A673 (cell line): ENCODE data around the gene EIF4ENIF1. TPM values are rescaled to one million over a fixed set of nuclear protein-coding genes. Genes with fewer than 3 reads are reported as not detected.
A peak's percentile ranks its signal among the peaks of the same experiment; 100 is the strongest.
"Not testable (repeated sequence)": the region's sequence is repeated elsewhere in the genome, so short reads cannot be mapped to it uniquely, and the experiment has no call there.

Experiments
- BruUV-seq: library from RNA; stranded (reverse); fragments of 400-500 nt; replicated peaks from 2 replicates; lab custom pipeline; 2021; lab: Mats Ljungman, UMichigan
- CTCF ChIA-PET: fragments of 300-600 bp; sonication (Branson Sonifier 250); formaldehyde crosslinking; loops from one replicate; lab custom pipeline; 2022; ENCODE audit warnings: antibody characterized with exemption; lab: Charles Lee
- POLR2A ChIA-PET: fragments of 300-600 bp; sonication (Branson Sonifier 250); formaldehyde crosslinking; loops from one replicate; lab custom pipeline; 2022; ENCODE audit warnings: antibody characterized with exemption; ENCODE audit not compliant: low non-redundant PET; lab: Charles Lee
- DNase-seq: peaks from one replicate; pipeline ENCODE4 v3.0.0-alpha.2; 2015; ENCODE audit warnings: low spot score
- H3K27ac ChIP-seq: fragments of 200-600 bp; sonication (generic); 2 replicates; pipeline ENCODE4 v1.5.1; 2016; ENCODE audit warnings: mixed run types, low read depth, mild to moderate bottlenecking, mixed read lengths, antibody characterized with exemption, low read length; ENCODE audit not compliant: poor library complexity, severe bottlenecking
- H3K27me3 ChIP-seq: fragments of 200-600 bp; sonication (generic); replicated peaks from 2 replicates; pipeline ENCODE4 v1.6.1; 2017; ENCODE audit warnings: mixed run types, low read depth, mild to moderate bottlenecking, mixed read lengths, antibody characterized with exemption, low read length; ENCODE audit not compliant: insufficient read depth, poor library complexity
- H3K36me3 ChIP-seq: fragments of 200-600 bp; sonication (generic); 2 replicates; pipeline ENCODE4 v1.6.1; 2016; ENCODE audit warnings: mixed run types, mild to moderate bottlenecking, mixed read lengths, antibody characterized with exemption, low read length; ENCODE audit not compliant: insufficient read depth, poor library complexity, severe bottlenecking
- H3K4me1 ChIP-seq: fragments of 200-600 bp; sonication (generic); 2 replicates; pipeline ENCODE4 v1.6.1; 2017; ENCODE audit warnings: mixed run types, mild to moderate bottlenecking, mixed read lengths, antibody characterized with exemption, low read length; ENCODE audit not compliant: insufficient read depth, poor library complexity, severe bottlenecking
- H3K4me3 ChIP-seq: fragments of 200-600 bp; sonication (generic); 2 replicates; pipeline ENCODE4 v1.5.1; 2016; ENCODE audit warnings: low read depth, mixed run types, mild to moderate bottlenecking, mixed read lengths, low read length; ENCODE audit not compliant: poor library complexity, severe bottlenecking
- H3K9me3 ChIP-seq: fragments of 200-600 bp; sonication (generic); 2 replicates; pipeline ENCODE4 v1.6.1; 2016; ENCODE audit warnings: mixed run types, low read depth, mild to moderate bottlenecking, mixed read lengths, antibody characterized with exemption, low read length; ENCODE audit not compliant: poor library complexity, severe bottlenecking
- EZH2 ChIP-seq: fragments of 200-600 bp; sonication (generic); IDR thresholded peaks from 2 replicates; pipeline ENCODE4 v1.6.1; 2017; ENCODE audit warnings: borderline replicate concordance, low read depth, mild to moderate bottlenecking, mixed read lengths, antibody characterized with exemption, low read length; ENCODE audit not compliant: poor library complexity, severe bottlenecking
- intact Hi-C: fragments of 100-400 bp; cut with micrococcal nuclease; formaldehyde crosslinking; loops from one replicate; pipeline ENCODE4 v1.10.0; 2022; ENCODE audit not compliant: unreplicated experiment
- total RNA-seq: library from RNA; stranded (reverse); gene quantifications from 2 replicates; pipeline ENCODE4 v1.2.3, GENCODE V29; 2021
- TF ChIP-seq, protein P1 (sequence below): fragments of 300-800, 200-600 bp; sonication (generic); conservative IDR thresholded peaks from 2 replicates; pipeline ENCODE4 v1.5.1; 2017; ENCODE audit warnings: low read depth, mild to moderate bottlenecking, antibody characterized with exemption, low read length, moderate library complexity, mixed read lengths

Gene EIF4ENIF1
- total RNA-seq, 1 experiment from 2014 or later, result 47.7 TPM

DNA sequence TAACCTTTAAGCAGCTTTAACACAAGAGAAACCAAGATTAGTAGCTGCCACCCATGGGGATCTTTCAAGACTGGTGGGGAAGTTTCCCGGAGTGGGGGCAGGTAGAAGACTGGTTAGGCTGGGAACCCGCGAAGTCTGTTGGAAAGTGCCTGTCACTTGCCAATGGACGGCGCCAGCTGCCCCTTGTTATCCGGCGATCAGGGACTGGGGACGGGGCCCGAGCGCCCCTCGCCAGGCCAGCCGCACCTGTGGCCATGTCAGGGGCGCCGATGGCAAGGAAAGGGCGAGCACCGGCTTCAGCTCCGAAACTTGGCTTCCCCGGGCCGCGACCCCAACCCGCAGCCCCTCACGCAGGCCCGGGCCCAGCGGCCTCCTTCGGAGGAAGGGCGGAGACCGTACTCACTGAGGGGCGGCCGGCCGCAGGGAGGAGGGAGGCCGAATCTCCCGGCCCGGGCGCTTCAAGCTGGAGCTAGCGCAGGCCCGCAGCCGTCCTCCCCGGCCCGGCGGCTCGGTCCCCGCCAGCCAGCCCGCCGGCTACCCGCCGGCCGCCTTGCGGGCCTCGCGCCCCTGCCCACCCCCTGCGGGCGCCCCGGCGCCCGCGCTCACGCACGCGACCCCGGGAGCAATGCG, 539 bp downstream of the EIF4ENIF1 start:
- Histone ChIP-seq H3K9me3 (no peaks in the 10 kb centered on the region), H3K4me3 (peak overlapping the region; percentile 73), H3K4me1 (peaks cover 10% of the 10 kb centered on the region), H3K27me3 (no peaks in the 10 kb centered on the region), H3K27ac (peak overlapping the region; percentile 98), H3K36me3 (peaks cover 32% of the 10 kb centered on the region)
- TF ChIP-seq, protein P1, sequence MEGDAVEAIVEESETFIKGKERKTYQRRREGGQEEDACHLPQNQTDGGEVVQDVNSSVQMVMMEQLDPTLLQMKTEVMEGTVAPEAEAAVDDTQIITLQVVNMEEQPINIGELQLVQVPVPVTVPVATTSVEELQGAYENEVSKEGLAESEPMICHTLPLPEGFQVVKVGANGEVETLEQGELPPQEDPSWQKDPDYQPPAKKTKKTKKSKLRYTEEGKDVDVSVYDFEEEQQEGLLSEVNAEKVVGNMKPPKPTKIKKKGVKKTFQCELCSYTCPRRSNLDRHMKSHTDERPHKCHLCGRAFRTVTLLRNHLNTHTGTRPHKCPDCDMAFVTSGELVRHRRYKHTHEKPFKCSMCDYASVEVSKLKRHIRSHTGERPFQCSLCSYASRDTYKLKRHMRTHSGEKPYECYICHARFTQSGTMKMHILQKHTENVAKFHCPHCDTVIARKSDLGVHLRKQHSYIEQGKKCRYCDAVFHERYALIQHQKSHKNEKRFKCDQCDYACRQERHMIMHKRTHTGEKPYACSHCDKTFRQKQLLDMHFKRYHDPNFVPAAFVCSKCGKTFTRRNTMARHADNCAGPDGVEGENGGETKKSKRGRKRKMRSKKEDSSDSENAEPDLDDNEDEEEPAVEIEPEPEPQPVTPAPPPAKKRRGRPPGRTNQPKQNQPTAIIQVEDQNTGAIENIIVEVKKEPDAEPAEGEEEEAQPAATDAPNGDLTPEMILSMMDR, result no peak
- TF ChIP-seq EZH2, result no peak
- ChIA-PET POLR2A (no interaction called here), CTCF (interaction anchor here (0.5 to 0.6 kb wide), 2 partner anchors 10 to 102 kb away, joined by 3 to 5 read pairs; no protein-coding TSS in a partner anchor)
- intact Hi-C loops, result no loop called here
- no TSS peak for BruUV-seq
- peak; percentile 42 for DNase-seq

DNA sequence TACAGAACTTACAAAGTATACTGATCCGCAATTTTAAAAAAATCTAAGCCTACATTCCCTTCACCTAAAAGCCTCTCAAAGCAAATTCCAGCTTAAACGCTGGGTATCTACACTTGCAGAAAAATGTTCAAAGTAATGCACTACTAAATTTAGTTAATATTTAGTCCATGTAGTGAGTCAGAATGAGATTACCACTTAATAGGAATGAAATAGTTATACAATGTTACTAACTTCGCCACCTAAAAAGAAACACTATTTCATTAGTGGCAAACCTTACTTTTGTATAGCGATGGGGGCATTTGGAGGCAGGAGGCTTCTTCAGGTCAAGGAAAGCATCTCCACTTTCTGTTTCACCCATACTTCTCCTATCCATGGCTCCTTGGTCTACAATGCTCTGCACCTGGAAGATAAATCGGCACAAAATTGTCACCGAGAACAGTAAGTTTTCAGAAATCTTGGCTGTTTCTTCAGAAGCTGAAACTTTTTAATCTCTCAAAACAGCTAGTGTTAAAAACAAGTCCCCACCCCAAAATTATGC, 1.2 kb downstream of the EIF4ENIF1 start:
- peaks cover 10% of the 10 kb centered on the region for H3K4me1 ChIP-seq
- H3K27ac ChIP-seq, result peak overlapping the region; percentile 98
- ChIA-PET POLR2A (no interaction called here), CTCF (no interaction called here)
- DNase-seq, result no peak
- BruUV-seq, result no TSS peak
- intact Hi-C loops, result no loop called here
- TF ChIP-seq, protein P1, result no peak
- no peak for TF ChIP-seq EZH2
- peak overlapping the region; percentile 73 for H3K4me3 ChIP-seq
- H3K27me3 ChIP-seq, result no peaks in the 10 kb centered on the region
- no peaks in the 10 kb centered on the region for H3K9me3 ChIP-seq
- H3K36me3 ChIP-seq, result peaks cover 39% of the 10 kb centered on the region

DNA sequence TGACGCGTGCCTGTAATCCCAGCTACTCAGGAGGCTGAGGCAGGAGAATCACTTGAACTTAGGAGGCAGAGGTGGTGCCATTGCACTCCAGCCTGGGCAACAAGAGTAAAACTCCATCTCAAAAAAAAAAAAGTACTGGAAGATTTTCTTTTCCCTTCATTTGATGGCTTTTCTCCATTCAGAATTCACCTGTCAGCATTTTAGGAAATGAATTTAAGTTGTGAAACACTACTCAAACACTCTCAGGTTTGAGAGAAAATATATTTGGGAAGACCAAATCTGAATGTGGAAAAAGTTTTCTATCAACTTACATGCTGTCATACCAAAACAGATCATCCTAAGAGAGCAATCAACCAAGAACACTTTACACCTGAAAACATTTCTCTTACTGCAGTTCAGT, 2.7 kb downstream of the EIF4ENIF1 start:
- Histone ChIP-seq H3K4me3 (no peak overlapping the region), H3K27me3 (no peaks in the 10 kb centered on the region), H3K27ac (no peak overlapping the region), H3K9me3 (no peaks in the 10 kb centered on the region), H3K4me1 (peaks cover 10% of the 10 kb centered on the region), H3K36me3 (peaks cover 52% of the 10 kb centered on the region)
- ChIA-PET CTCF (no interaction called here), POLR2A (no interaction called here)
- TF ChIP-seq EZH2, result no peak
- intact Hi-C loops, result no loop called here
- no TSS peak for BruUV-seq
- no peak for DNase-seq

DNA sequence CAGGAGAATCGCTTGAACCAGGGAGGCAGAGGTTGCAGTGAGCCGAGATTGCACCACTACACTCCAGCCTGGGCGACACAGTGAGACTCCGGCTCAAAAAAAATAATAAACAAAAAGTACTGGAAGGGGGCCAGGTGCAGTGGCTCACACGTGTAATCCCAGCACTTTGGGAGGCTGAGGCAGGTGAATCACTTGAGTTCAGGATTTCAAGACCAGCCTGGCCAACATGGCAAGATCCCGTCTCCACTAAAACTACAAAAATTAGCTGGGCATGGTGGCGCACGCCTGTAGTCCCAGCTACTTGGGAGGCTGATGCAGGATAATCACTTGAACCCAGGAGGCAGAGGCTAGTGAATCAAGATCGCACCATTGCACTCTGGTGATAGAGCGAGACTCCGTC, 3.3 kb downstream of the EIF4ENIF1 start:
- CTCF ChIA-PET, H3K27me3 ChIP-seq, H3K4me3 ChIP-seq, H3K27ac ChIP-seq, DNase-seq, BruUV-seq, intact Hi-C loops, POLR2A ChIA-PET, H3K9me3 ChIP-seq: not testable (repeated sequence)
- peaks cover 57% of the 10 kb centered on the region for H3K36me3 ChIP-seq
- peaks cover 10% of the 10 kb centered on the region for H3K4me1 ChIP-seq

DNA sequence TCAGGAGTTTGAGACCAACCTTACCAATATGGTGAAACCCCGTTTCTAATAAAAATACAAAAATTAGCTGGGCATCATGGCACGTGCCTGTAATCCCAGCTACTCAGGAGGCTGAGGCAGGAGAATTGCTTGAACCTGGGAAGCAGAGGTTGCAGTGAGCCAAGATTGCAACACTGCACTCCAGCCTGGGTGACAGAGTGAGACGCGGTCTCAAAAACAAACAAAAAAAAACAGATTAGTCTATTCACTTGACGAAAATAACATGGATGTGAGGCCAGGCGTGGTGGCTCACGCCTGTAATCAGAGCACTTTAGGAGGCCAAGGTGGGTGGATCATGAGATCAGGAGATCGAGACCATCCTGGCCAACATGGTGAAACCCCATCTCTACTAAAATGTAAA, 7.2 kb downstream of the EIF4ENIF1 start:
- BruUV-seq, result not testable (repeated sequence)

More for the DNA sequence above, 7.2 kb downstream of the EIF4ENIF1 start:
- H3K9me3 ChIP-seq, H3K4me3 ChIP-seq, H3K27me3 ChIP-seq, CTCF ChIA-PET, DNase-seq, H3K4me1 ChIP-seq, POLR2A ChIA-PET, intact Hi-C loops, H3K27ac ChIP-seq: not testable (repeated sequence)
- H3K36me3 ChIP-seq, result peaks cover 70% of the 10 kb centered on the region
